Neural crest cell (in vitro differentiated cells): ENCODE measurements around the gene TUBGCP3. TPM values are rescaled to one million over a fixed set of nuclear protein-coding genes. Genes with fewer than 3 reads are reported as not detected.

Experiments used
- DNase-seq: peaks from one replicate; pipeline ENCODE4 v3.0.0; 2021; ENCODE audit warnings: low read depth, mixed read lengths, low spot score
- H3K27ac Mint-ChIP-seq: one replicate; pipeline ENCODE4 v1.8.0; 2021; ENCODE audit warnings: mild to moderate bottlenecking, mixed read lengths; ENCODE audit not compliant: unreplicated experiment
- H3K27me3 Mint-ChIP-seq: 2 replicates; pipeline ENCODE4 v1.8.0; 2021; ENCODE audit warnings: low read depth, mild to moderate bottlenecking, mixed read lengths
- H3K36me3 Mint-ChIP-seq: 2 replicates; pipeline ENCODE4 v1.8.0; 2021; ENCODE audit warnings: low read depth, mild to moderate bottlenecking, mixed read lengths
- H3K4me1 Mint-ChIP-seq: 2 replicates; pipeline ENCODE4 v1.8.0; 2021; ENCODE audit warnings: mixed read lengths
- H3K4me3 Mint-ChIP-seq: one replicate; pipeline ENCODE4 v1.8.0; 2021; ENCODE audit warnings: mild to moderate bottlenecking, mixed read lengths
- H3K9me3 Mint-ChIP-seq: 2 replicates; pipeline ENCODE4 v1.8.0; 2021; ENCODE audit warnings: mixed read lengths
- CTCF ChIP-seq: fragments of 200-600 bp; sonication (generic); conservative IDR thresholded peaks from 2 replicates; pipeline ENCODE4 v1.5.0; 2021; ENCODE audit warnings: antibody characterized with exemption, mild to moderate bottlenecking
- total RNA-seq: library from RNA; stranded (reverse); gene quantifications from 2 replicates; pipeline ENCODE4 v1.2.1, GENCODE V29; 2021

Gene TUBGCP3
- total RNA-seq, 1 donor from 2014 or later, result 43.9 TPM

GRCh38 chr13:112580211-112580610 is 7.7 kb downstream of the TUBGCP3 start:
- no peak for DNase-seq
- H3K36me3 Mint-ChIP-seq, result peaks cover 31% of the 10 kb centered on the region
- no peak overlapping the region for H3K27ac Mint-ChIP-seq
- peaks cover 12% of the 10 kb centered on the region for H3K9me3 Mint-ChIP-seq
- H3K4me3 Mint-ChIP-seq, result no peak overlapping the region
- H3K4me1 Mint-ChIP-seq, result peaks cover 18% of the 10 kb centered on the region
- TF ChIP-seq CTCF, result no peak
- H3K27me3 Mint-ChIP-seq, result no peaks in the 10 kb centered on the region

- Mint-ChIP-seq H3K9me3 (peaks cover 12% of the 10 kb centered on the region), H3K27me3 (no peaks in the 10 kb centered on the region), H3K36me3 (peaks cover 32% of the 10 kb centered on the region), H3K4me3 (no peak overlapping the region), H3K4me1 (peaks cover 22% of the 10 kb centered on the region), H3K27ac (no peak overlapping the region)
- DNase-seq, result no peak
- TF ChIP-seq CTCF, result no peak
These were observed 8.6 kb downstream of the TUBGCP3 start for GRCh38 chr13:112579310-112579843.

GRCh38 chr13:112576768-112577167 is 11.2 kb downstream of the TUBGCP3 start:
- peaks cover 12% of the 10 kb centered on the region for H3K9me3 Mint-ChIP-seq
- no peak overlapping the region for H3K4me3 Mint-ChIP-seq
- H3K36me3 Mint-ChIP-seq, result peaks cover 30% of the 10 kb centered on the region
- H3K27ac Mint-ChIP-seq, result no peak overlapping the region
- no peak for TF ChIP-seq CTCF
- no peak for DNase-seq
- H3K27me3 Mint-ChIP-seq, result no peaks in the 10 kb centered on the region
- H3K4me1 Mint-ChIP-seq, result peaks cover 18% of the 10 kb centered on the region

GRCh38 chr13:112576191-112576590 is 11.8 kb downstream of the TUBGCP3 start:
- H3K4me1 Mint-ChIP-seq, result peaks cover 18% of the 10 kb centered on the region
- no peak overlapping the region for H3K4me3 Mint-ChIP-seq
- H3K27ac Mint-ChIP-seq, result no peak overlapping the region
- H3K9me3 Mint-ChIP-seq, result peaks cover 12% of the 10 kb centered on the region
- peaks cover 30% of the 10 kb centered on the region for H3K36me3 Mint-ChIP-seq
- no peaks in the 10 kb centered on the region for H3K27me3 Mint-ChIP-seq
- no peak for TF ChIP-seq CTCF
- DNase-seq, result no peak

- no peak overlapping the region for H3K4me3 Mint-ChIP-seq
- H3K27ac Mint-ChIP-seq, result no peak overlapping the region
- H3K27me3 Mint-ChIP-seq, result no peaks in the 10 kb centered on the region
- DNase-seq, result no peak
- H3K9me3 Mint-ChIP-seq, result peaks cover 12% of the 10 kb centered on the region
- H3K36me3 Mint-ChIP-seq, result peaks cover 25% of the 10 kb centered on the region
- TF ChIP-seq CTCF, result no peak
- H3K4me1 Mint-ChIP-seq, result peaks cover 19% of the 10 kb centered on the region
These were observed 12.3 kb downstream of the TUBGCP3 start for GRCh38 chr13:112575675-112576074.
